GM12878 (cell line): Measurements from ENCODE around the gene RPSA. TPM values are rescaled to one million over a fixed set of nuclear protein-coding genes. Genes with fewer than 3 reads are reported as not detected.

ENCODE experiments used
- ATAC-seq: fragments of 200-7000 bp; cut with Tn5 transposase; 3 replicates; pipeline ENCODE4 v1.9.1; 2020; ENCODE audit warnings: mild to moderate bottlenecking, moderate library complexity
- BruUV-seq: library from RNA; stranded (reverse); fragments of 400-500 nt; replicated peaks from 2 replicates; lab custom pipeline; 2021; lab: Mats Ljungman, UMichigan
- CTCF ChIA-PET: fragments of 300-600 bp; sonication (Branson Sonifier 250); formaldehyde crosslinking; extraction: SDS; loops from one replicate; lab custom pipeline; 2021; ENCODE audit warnings: inconsistent platforms; lab: Yijun Ruan, JAX
- POLR2A ChIA-PET: fragments of 350-600 bp; formaldehyde crosslinking; extraction: SDS; loops from one replicate; lab custom pipeline; 2021; ENCODE audit warnings: inconsistent platforms; lab: Charles Lee
- RAD21 ChIA-PET: fragments of 300-600 bp; sonication (Branson Sonifier 250); formaldehyde crosslinking; loops from one replicate; lab custom pipeline; 2023; ENCODE audit warnings: antibody characterized with exemption; ENCODE audit not compliant: unreplicated experiment; lab: Charles Lee
- SMC1A ChIA-PET: fragments of 300-600 bp; sonication (Branson Sonifier 250); formaldehyde crosslinking; loops from one replicate; lab custom pipeline; 2023; ENCODE audit not compliant: unreplicated experiment, uncharacterized antibody; lab: Charles Lee
- DNase-seq: peaks from one replicate; pipeline ENCODE4 v3.0.0-alpha.2; 2011; ENCODE audit warnings: low read depth, low spot score
- FAIRE-seq: peaks from 3 replicates; lab custom pipeline; 2011; peaks lifted over from hg19 to GRCh38; lab: Jason Lieb, UNC
- H2AFZ ChIP-seq: 2 replicates; pipeline ENCODE4 v1.6.0; 2011; ENCODE audit warnings: low read depth, low read length, control low read depth; ENCODE audit not compliant: control insufficient read depth
- H3K27ac ChIP-seq: 2 replicates; pipeline ENCODE4 v1.5.1; 2011; ENCODE audit warnings: control low read depth; ENCODE audit not compliant: control insufficient read depth, insufficient read depth
- H3K27me3 ChIP-seq, 2 experiments: replicated peaks in 1 of 2; 2 replicates each; pipeline versions ENCODE4 v1.6.0 to v1.6.1; 2011; ENCODE audit warnings: low read length in 1 of 2; ENCODE audit not compliant: control insufficient read depth in 2 of 2, insufficient read depth in 2 of 2
- H3K36me3 ChIP-seq, 2 experiments: 2 replicates each; pipeline ENCODE4 v1.5.1; 2011; ENCODE audit warnings: low read length in 1 of 2; ENCODE audit not compliant: control insufficient read depth in 2 of 2, insufficient read depth in 2 of 2
- H3K4me1 ChIP-seq: 2 replicates; pipeline ENCODE4 v1.6.1; 2011; ENCODE audit warnings: mild to moderate bottlenecking, low read length, moderate library complexity, mixed read lengths; ENCODE audit not compliant: control insufficient read depth, insufficient read depth
- H3K4me2 ChIP-seq: 2 replicates; pipeline ENCODE4 v1.6.0; 2011; ENCODE audit warnings: control low read depth; ENCODE audit not compliant: control insufficient read depth, insufficient read depth
- H3K4me3 ChIP-seq: fragments of 200-600 bp; sonication (generic); 2 replicates; pipeline ENCODE4 v1.5.1; 2016
- H3K79me2 ChIP-seq: 2 replicates; pipeline ENCODE4 v1.6.0; 2011; ENCODE audit warnings: low read length; ENCODE audit not compliant: control insufficient read depth, insufficient read depth
- H3K9ac ChIP-seq: 2 replicates; pipeline ENCODE4 v1.8.0; 2011; ENCODE audit warnings: low read length, control low read depth, mixed read lengths; ENCODE audit not compliant: control insufficient read depth, insufficient read depth
- H3K9me3 ChIP-seq: replicated peaks from 3 replicates; pipeline ENCODE4 v1.5.1; 2011; ENCODE audit warnings: mild to moderate bottlenecking, low read length; ENCODE audit not compliant: control insufficient read depth, insufficient read depth
- H4K20me1 ChIP-seq: 2 replicates; pipeline ENCODE4 v1.6.0; 2011; ENCODE audit not compliant: control insufficient read depth, insufficient read depth
- CHD2 ChIP-seq: IDR thresholded peaks from 2 replicates; pipeline ENCODE4 v1.6.1; 2011; ENCODE audit warnings: low read depth, low read length, improper control_type of control experiment, borderline replicate concordance
- CTCF ChIP-seq, 3 experiments: IDR thresholded peaks in 2 of 3; conservative IDR thresholded peaks in 1 of 3; 2 replicates each; pipeline ENCODE4 v1.5.1; 2011; ENCODE audit warnings: low read depth in 3 of 3, low read length in 3 of 3, mild to moderate bottlenecking in 3 of 3, control low read depth in 2 of 3, moderate library complexity in 2 of 3, inconsistent platforms in 1 of 3, mixed read lengths in 1 of 3; ENCODE audit not compliant: control insufficient read depth in 2 of 3, insufficient read depth in 1 of 3; ENCODE audit errors: extremely low read depth in 1 of 3
- FOS ChIP-seq: IDR thresholded peaks from 3 replicates; pipeline ENCODE4 v1.6.1; 2011; ENCODE audit warnings: borderline replicate concordance; ENCODE audit not compliant: insufficient read length; ENCODE audit errors: extremely low read depth
- MXI1 ChIP-seq: fragments of 150-350 bp; IDR thresholded peaks from 2 replicates; pipeline ENCODE4 v1.6.1; 2011; ENCODE audit warnings: low read depth, mild to moderate bottlenecking, inconsistent platforms, low read length, improper control_type of control experiment
- PKNOX1 ChIP-seq: fragments of 450-650 bp; IDR thresholded peaks from 2 replicates; pipeline ENCODE4 v1.6.1; 2016; ENCODE audit warnings: mild to moderate bottlenecking
- RAD21 ChIP-seq: IDR thresholded peaks from 2 replicates; pipeline ENCODE4 v1.6.1; 2011; ENCODE audit warnings: mild to moderate bottlenecking, low read depth, low read length, moderate library complexity; ENCODE audit not compliant: insufficient read depth
- TCF12 ChIP-seq: IDR thresholded peaks from 2 replicates; pipeline ENCODE4 v1.6.1; 2011; ENCODE audit warnings: low read depth, mild to moderate bottlenecking, low read length
- ZNF384 ChIP-seq: IDR thresholded peaks from 2 replicates; pipeline ENCODE4 v1.6.1; 2012; ENCODE audit warnings: low read depth, mild to moderate bottlenecking, low read length, improper control_type of control experiment, borderline replicate concordance
- WGBS: methylation state at CpG from one replicate; pipeline ENCODE4 v1.1.6; 2016; ENCODE audit warnings: low lambda C conversion rate; ENCODE audit not compliant: insufficient replicate concordance, insufficient coverage; ENCODE audit errors: missing lambda C conversion rate; 5-methylcytosine and 5-hydroxymethylcytosine counted together
- in situ Hi-C: fragments of 300-500 bp; cut with MboI; formaldehyde crosslinking; loops from 9 replicates; pipeline ENCODE4 v1.14.3; 2018; ENCODE audit warnings: mixed read lengths
- intact Hi-C: fragments of 100-400 bp; cut with micrococcal nuclease; formaldehyde crosslinking; loops from one replicate; pipeline ENCODE4 v1.14.2; 2022; ENCODE audit not compliant: unreplicated experiment
- polyA plus RNA-seq, 11 experiments: library from polyadenylated mRNA; depleted of rRNA in 4 of 11; unstranded in 6 of 11; stranded (reverse) in 5 of 11; fragments of >200 nt; fragmentation: Nextera tagmentation in 4 of 11; fragmentation: Illumina TruSeq in 1 of 11; extraction: Ambion mirVana in 4 of 11; extraction: Trizol in 1 of 11; gene quantifications; 1 replicate in 1 of 11; 2 replicates in 10 of 11; pipeline versions ENCODE4 v1.2.1 to v1.2.3, GENCODE V29; 2011 to 2016; ENCODE audit warnings: inconsistent platforms in 2 of 11, missing spikeins in 2 of 11, low read depth in 1 of 11
- total RNA-seq, 4 experiments: library from RNA; depleted of rRNA in 3 of 4; stranded (reverse); fragments of >200 nt in 3 of 4; fragmentation: Illumina TruSeq in 1 of 4; extraction: Trizol in 1 of 4; gene quantifications; 2 replicates each; pipeline versions ENCODE4 v1.2.1 to v1.2.3, GENCODE V29; 2013 to 2021

RPSA gene
- total and polyA plus RNA-seq, 10 of the 15 experiments (the other 5 are each of a cell fraction or from before 2014, with no cell fraction given): 1,012 to 5,036 (median 3,460) TPM

- no peak for DNase-seq
- Histone ChIP-seq H4K20me1 (no peaks in the 10 kb centered on the region), H3K9ac (no peak overlapping the region), H3K27me3 (no peaks in the 10 kb centered on the region), H3K4me3 (no peak overlapping the region), H3K4me2 (no peak overlapping the region), H3K9me3 (no peaks in the 10 kb centered on the region), H2AFZ (no peak overlapping the region), H3K79me2 (no peaks in the 10 kb centered on the region), H3K4me1 (no peaks in the 10 kb centered on the region), H3K27ac (no peak overlapping the region), H3K36me3 (peaks cover 10 to 31% of the 10 kb centered on the region in 2 experiments)
- BruUV-seq: no TSS peak
- intact Hi-C loops: no loop called here
- no peak for FAIRE-seq
- POLR2A ChIA-PET: no interaction called here
- 96% methylated on average over 4 of the region's 4 CpGs for WGBS
- in situ Hi-C loops: no loop called here
- RAD21 ChIA-PET: no interaction called here
- ATAC-seq: peak; percentile 49; the same call in 2 of the 3 replicates
- SMC1A ChIA-PET: interaction anchor here (1.1 to 1.9 kb wide), 2 partner anchors 10 to 106 kb away, joined by 4 to 5 read pairs; no protein-coding TSS in a partner anchor
- no peak for TF ChIP-seq ZNF384
- TF ChIP-seq TCF12: no peak
- no peak for TF ChIP-seq FOS
- TF ChIP-seq CHD2: no peak
- 0 out of 2 replicates have a peak, but pooled peaks have one; percentile 18 for TF ChIP-seq RAD21
- peak in 2 of 3 experiments; percentile 3 to 14; a peak in 1 of 6 replicates for TF ChIP-seq CTCF (IDR thresholded peaks at IDR 0.05 in 2 of 3, conservative IDR thresholded peaks at IDR 0.05 in 1 of 3; ENCODE audit: control insufficient read depth in 2 of 3, extremely low read depth in 1 of 3, insufficient read depth in 1 of 3, low read depth in 3 of 3, low read length in 3 of 3)
- no peak for TF ChIP-seq PKNOX1
- no peak for TF ChIP-seq MXI1
- CTCF ChIA-PET: interaction anchor here (1.2 kb wide), 1 partner anchor 110 kb away, joined by 5 read pairs; no protein-coding TSS in a partner anchor
Observed at GRCh38 chr3:39398700-39399099, 7.8 kb upstream of the RPSA start.
